ENCODE data around the gene ATP6V1E1. TPM values are rescaled to one million over a fixed set of nuclear protein-coding genes. Genes with fewer than 3 reads are reported as not detected.

Gene ATP6V1E1
- total and polyA plus RNA-seq, 2 of the 13 experiments (the other 11 are each of a cell fraction or from before 2014, with no cell fraction given) = 69.3 to 90.9 TPM

DNA sequence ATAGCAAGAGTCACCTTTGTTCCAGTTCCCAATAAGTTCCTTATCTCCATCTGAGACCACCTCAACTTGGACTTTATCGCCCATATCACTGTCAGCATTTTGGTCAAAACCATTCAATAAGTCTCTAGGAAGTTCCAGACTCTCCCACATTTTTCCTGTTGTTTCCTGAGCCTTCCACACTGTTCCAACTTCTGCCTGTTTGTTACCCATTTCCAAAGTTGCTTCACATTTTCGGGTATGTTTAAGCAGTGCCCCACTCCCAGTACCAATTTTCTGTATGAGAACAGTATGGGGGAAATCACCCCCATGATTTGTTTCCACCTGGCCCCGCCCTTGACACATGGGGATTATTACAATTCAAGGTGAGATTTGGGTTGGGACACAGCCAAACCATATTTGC is 36.7 kb upstream of the ATP6V1E1 start:
- Histone ChIP-seq H3K4me3 (replicated peaks in 1 of 3; ENCODE audit: insufficient read depth in 1 of 3, low read depth in 2 of 3, low read length in 3 of 3) (no peak overlapping the region), H3K4me1 (ENCODE audit: insufficient read depth, low read length) (peaks cover 18% of the 10 kb centered on the region), H3K27me3 (ENCODE audit: control insufficient read depth in 1 of 2, insufficient read depth in 2 of 2, low read length in 2 of 2) (no peaks in the 10 kb centered on the region; a peak in 1 of 5 replicates), H2AFZ (ENCODE audit: low read length) (no peak overlapping the region), H3K27ac (ENCODE audit: extremely low read length, insufficient read depth, low read length) (peak overlapping the region; percentile 22), H3K36me3 (replicated peaks in 1 of 2; ENCODE audit: control insufficient read depth in 1 of 2, insufficient read depth in 2 of 2, low read length in 2 of 2) (peaks cover 13 to 30% of the 10 kb centered on the region in 2 experiments), H3K79me2 (ENCODE audit: insufficient read depth, low read length) (no peaks in the 10 kb centered on the region), H3K9me3 (ENCODE audit: low read length) (0 out of 2 replicates have a peak, but pooled peaks cover 9% of the 10 kb centered on the region), H4K20me1 (ENCODE audit: insufficient read depth, low read length) (no peaks in the 10 kb centered on the region), H3K4me2 (ENCODE audit: low read depth, low read length) (no peak overlapping the region), H3K9ac (ENCODE audit: insufficient read depth, low read depth, low read length) (no peak overlapping the region)
- DNase-seq (ENCODE audit: low spot score) (no peak), FAIRE-seq (no peak), ATAC-seq (no peak)
- CTCF ChIA-PET (ENCODE audit: low intra/inter-chr PET ratio, low total read pairs) = no interaction called here
- intact Hi-C loops (cut with micrococcal nuclease; ENCODE audit: unreplicated experiment) = no loop called here
- 97% methylated on average over 3 of the region's 3 CpGs for WGBS (ENCODE audit: low lambda C conversion rate)
- POLR2A ChIA-PET = interaction anchor here (1.4 kb wide), 1 partner anchor 26 kb away, joined by 4 read pairs; no protein-coding TSS in a partner anchor
- in situ Hi-C loops (cut with HindIII; ENCODE audit: extremely low pct_ligation_motif_present, low pct_unique_long_range_greater_than_20kb) = no loop called here
- no TSS peak for BruUV-seq (replicated peaks)
- no peak for TF ChIP-seq PAX8 (CRISPR knock-in tag; IDR thresholded peaks at IDR 0.05; ENCODE audit: borderline replicate concordance)
- no peak for TF ChIP-seq KLF12 (CRISPR knock-in tag; IDR thresholded peaks at IDR 0.05; ENCODE audit: borderline replicate concordance)
- TF ChIP-seq FLYWCH1 (CRISPR knock-in tag; IDR thresholded peaks at IDR 0.05) = no peak
- TF ChIP-seq, protein P1, sequence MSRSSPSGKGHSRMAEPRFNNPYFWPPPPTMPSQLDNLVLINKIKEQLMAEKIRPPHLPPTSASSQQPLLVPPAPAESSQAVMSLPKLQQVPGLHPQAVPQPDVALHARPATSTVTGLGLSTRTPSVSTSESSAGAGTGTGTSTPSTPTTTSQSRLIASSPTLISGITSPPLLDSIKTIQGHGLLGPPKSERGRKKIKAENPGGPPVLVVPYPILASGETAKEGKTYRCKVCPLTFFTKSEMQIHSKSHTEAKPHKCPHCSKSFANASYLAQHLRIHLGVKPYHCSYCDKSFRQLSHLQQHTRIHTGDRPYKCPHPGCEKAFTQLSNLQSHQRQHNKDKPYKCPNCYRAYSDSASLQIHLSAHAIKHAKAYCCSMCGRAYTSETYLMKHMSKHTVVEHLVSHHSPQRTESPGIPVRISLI (CRISPR knock-in tag; IDR thresholded peaks at IDR 0.05; ENCODE audit: borderline replicate concordance) = no peak
- TF ChIP-seq ESRRA (CRISPR knock-in tag; IDR thresholded peaks at IDR 0.05; ENCODE audit: low read depth) = no peak
- TF ChIP-seq, protein P2, sequence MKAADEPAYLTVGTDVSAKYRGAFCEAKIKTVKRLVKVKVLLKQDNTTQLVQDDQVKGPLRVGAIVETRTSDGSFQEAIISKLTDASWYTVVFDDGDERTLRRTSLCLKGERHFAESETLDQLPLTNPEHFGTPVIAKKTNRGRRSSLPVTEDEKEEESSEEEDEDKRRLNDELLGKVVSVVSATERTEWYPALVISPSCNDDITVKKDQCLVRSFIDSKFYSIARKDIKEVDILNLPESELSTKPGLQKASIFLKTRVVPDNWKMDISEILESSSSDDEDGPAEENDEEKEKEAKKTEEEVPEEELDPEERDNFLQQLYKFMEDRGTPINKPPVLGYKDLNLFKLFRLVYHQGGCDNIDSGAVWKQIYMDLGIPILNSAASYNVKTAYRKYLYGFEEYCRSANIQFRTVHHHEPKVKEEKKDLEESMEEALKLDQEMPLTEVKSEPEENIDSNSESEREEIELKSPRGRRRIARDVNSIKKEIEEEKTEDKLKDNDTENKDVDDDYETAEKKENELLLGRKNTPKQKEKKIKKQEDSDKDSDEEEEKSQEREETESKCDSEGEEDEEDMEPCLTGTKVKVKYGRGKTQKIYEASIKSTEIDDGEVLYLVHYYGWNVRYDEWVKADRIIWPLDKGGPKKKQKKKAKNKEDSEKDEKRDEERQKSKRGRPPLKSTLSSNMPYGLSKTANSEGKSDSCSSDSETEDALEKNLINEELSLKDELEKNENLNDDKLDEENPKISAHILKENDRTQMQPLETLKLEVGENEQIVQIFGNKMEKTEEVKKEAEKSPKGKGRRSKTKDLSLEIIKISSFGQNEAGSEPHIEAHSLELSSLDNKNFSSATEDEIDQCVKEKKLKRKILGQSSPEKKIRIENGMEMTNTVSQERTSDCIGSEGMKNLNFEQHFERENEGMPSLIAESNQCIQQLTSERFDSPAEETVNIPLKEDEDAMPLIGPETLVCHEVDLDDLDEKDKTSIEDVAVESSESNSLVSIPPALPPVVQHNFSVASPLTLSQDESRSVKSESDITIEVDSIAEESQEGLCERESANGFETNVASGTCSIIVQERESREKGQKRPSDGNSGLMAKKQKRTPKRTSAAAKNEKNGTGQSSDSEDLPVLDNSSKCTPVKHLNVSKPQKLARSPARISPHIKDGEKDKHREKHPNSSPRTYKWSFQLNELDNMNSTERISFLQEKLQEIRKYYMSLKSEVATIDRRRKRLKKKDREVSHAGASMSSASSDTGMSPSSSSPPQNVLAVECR (CRISPR knock-in tag; IDR thresholded peaks at IDR 0.05; ENCODE audit: borderline replicate concordance) = no peak
- TF ChIP-seq FIP1L1 (IDR thresholded peaks at IDR 0.05; ENCODE audit: borderline replicate concordance, insufficient read depth, low read depth, low read length) = no peak
- no peak for TF ChIP-seq CENPT (CRISPR knock-in tag; IDR thresholded peaks at IDR 0.05; ENCODE audit: low read depth)
- TF ChIP-seq ERF (CRISPR knock-in tag; IDR thresholded peaks at IDR 0.05) = no peak
- TF ChIP-seq, protein P3, sequence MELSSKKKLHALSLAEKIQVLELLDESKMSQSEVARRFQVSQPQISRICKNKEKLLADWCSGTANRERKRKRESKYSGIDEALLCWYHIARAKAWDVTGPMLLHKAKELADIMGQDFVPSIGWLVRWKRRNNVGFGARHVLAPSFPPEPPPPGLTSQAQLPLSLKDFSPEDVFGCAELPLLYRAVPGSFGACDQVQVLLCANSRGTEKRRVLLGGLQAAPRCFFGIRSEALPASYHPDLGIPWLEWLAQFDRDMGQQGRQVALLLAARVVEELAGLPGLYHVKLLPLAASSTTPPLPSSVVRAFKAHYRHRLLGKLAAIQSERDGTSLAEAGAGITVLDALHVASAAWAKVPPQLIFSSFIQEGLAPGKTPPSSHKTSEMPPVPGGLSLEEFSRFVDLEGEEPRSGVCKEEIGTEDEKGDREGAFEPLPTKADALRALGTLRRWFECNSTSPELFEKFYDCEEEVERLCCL (CRISPR knock-in tag; IDR thresholded peaks at IDR 0.05; ENCODE audit: borderline replicate concordance) = no peak
- no peak for TF ChIP-seq FOXA3 (CRISPR knock-in tag; IDR thresholded peaks at IDR 0.05)
- no peak for TF ChIP-seq ZNF3 (CRISPR knock-in tag; IDR thresholded peaks at IDR 0.05)
- TF ChIP-seq RFX3 (CRISPR knock-in tag; IDR thresholded peaks at IDR 0.05) = no peak
- no peak for TF ChIP-seq ZNF530 (CRISPR knock-in tag; IDR thresholded peaks at IDR 0.05; ENCODE audit: low read depth)
- TF ChIP-seq, protein P4, sequence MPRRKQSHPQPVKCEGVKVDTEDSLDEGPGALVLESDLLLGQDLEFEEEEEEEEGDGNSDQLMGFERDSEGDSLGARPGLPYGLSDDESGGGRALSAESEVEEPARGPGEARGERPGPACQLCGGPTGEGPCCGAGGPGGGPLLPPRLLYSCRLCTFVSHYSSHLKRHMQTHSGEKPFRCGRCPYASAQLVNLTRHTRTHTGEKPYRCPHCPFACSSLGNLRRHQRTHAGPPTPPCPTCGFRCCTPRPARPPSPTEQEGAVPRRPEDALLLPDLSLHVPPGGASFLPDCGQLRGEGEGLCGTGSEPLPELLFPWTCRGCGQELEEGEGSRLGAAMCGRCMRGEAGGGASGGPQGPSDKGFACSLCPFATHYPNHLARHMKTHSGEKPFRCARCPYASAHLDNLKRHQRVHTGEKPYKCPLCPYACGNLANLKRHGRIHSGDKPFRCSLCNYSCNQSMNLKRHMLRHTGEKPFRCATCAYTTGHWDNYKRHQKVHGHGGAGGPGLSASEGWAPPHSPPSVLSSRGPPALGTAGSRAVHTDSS (CRISPR knock-in tag; conservative IDR thresholded peaks at IDR 0.05) = no peak
- TF ChIP-seq, protein P5, sequence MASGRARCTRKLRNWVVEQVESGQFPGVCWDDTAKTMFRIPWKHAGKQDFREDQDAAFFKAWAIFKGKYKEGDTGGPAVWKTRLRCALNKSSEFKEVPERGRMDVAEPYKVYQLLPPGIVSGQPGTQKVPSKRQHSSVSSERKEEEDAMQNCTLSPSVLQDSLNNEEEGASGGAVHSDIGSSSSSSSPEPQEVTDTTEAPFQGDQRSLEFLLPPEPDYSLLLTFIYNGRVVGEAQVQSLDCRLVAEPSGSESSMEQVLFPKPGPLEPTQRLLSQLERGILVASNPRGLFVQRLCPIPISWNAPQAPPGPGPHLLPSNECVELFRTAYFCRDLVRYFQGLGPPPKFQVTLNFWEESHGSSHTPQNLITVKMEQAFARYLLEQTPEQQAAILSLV (CRISPR knock-in tag; IDR thresholded peaks at IDR 0.05; ENCODE audit: borderline replicate concordance) = no peak

All from HepG2 (cell line).